ENCODE data around the gene GRIN2A. TPM values are rescaled to one million over a fixed set of nuclear protein-coding genes. Genes with fewer than 3 reads are reported as not detected.

The GRIN2A gene
- polyA plus RNA-seq, 4 donors, result 0.13 to 0.27 (median 0.19) TPM; not detected in 1

DNA sequence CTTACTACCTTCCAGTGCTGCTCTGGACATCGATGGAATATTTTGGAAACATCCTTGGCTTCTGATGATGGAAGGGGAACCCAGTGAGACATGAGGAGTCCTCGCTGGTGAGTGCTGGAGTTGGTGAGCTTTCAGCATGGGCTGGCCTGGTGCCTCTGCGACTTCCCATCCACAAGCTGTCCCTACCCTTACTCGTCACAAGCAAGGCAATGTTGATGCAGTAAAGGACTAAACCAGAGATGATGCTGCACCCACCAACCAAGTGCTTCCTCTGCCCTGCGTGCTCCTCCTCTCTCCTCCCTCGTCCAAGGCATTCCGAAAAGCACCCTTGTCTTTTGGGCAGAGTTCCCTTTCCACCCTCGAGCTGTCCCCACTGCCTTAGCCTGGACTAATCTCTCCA is 154.7 kb downstream of the GRIN2A start:
- WGBS, 3 donors, result 47 to 71% (median 66%) methylated on average over 8 of the region's 8 CpGs
- Histone ChIP-seq H3K9me3 (ENCODE audit: control insufficient read depth in 2 of 2, insufficient read depth in 1 of 2, low read depth in 1 of 2, low read length in 1 of 2) (no peaks in the 10 kb centered on the region), H3K36me3 (ENCODE audit: control insufficient read depth in 3 of 3, insufficient read depth in 2 of 3, low read depth in 1 of 3, low read length in 3 of 3) (no peaks in the 10 kb centered on the region), H3K27me3 (ENCODE audit: control insufficient read depth in 3 of 3, insufficient read depth in 3 of 3, low read length in 3 of 3) (no peaks in the 10 kb centered on the region), H3K4me3 (ENCODE audit: low read depth in 1 of 3, low read length in 3 of 3) (no peak overlapping the region), H3K4me1 (ENCODE audit: control insufficient read depth in 3 of 3, insufficient read depth in 2 of 3, low read depth in 1 of 3, low read length in 2 of 3) (no peaks in the 10 kb centered on the region), H3K27ac (ENCODE audit: low read depth in 1 of 3, low read length in 2 of 3) (no peak overlapping the region)
- FAIRE-seq (no peak), DNase-seq (no peak)

DNA sequence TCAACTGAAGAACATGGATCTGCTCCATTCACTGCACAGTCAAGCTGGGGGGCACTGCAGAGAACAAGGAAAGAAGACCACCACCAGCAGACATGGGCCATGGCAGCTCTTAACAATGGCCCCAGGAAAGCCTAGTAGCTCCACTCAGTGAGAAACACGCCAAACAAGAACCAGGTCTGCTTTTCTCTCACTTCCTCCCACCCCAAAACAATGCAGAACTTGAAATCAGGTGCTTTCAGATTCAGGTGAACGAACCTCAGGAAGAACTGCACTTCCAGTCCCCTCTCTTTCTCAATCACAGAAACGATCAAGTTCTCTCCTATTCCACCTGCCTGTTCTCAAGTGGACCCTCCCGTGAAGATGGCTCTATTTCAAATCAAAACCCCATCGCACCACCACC is 155.6 kb downstream of the GRIN2A start:
- H3K27me3 ChIP-seq (ENCODE audit: control insufficient read depth in 3 of 3, insufficient read depth in 3 of 3, low read length in 3 of 3), result peaks cover 0 to 2% (median 0%) of the 10 kb centered on the region in 3 donors
- no peak for FAIRE-seq

GRCh38 chr16:10022098-10022497 is 160.1 kb downstream of the GRIN2A start:
- WGBS, 3 donors, result 86 to 93% (median 91%) methylated on average over 5 of the region's 5 CpGs
- FAIRE-seq, result no peak
- Histone ChIP-seq H3K4me3 (ENCODE audit: low read depth in 1 of 3, low read length in 3 of 3) (no peak overlapping the region), H3K36me3 (ENCODE audit: control insufficient read depth in 3 of 3, insufficient read depth in 2 of 3, low read depth in 1 of 3, low read length in 3 of 3) (no peaks in the 10 kb centered on the region), H3K27ac (ENCODE audit: low read depth in 1 of 3, low read length in 2 of 3) (no peak overlapping the region), H3K9me3 (ENCODE audit: control insufficient read depth in 2 of 2, insufficient read depth in 1 of 2, low read depth in 1 of 2, low read length in 1 of 2) (no peaks in the 10 kb centered on the region), H3K4me1 (ENCODE audit: control insufficient read depth in 3 of 3, insufficient read depth in 2 of 3, low read depth in 1 of 3, low read length in 2 of 3) (no peaks in the 10 kb centered on the region), H3K27me3 (ENCODE audit: control insufficient read depth in 3 of 3, insufficient read depth in 3 of 3, low read length in 3 of 3) (peaks cover 0 to 2% (median 0%) of the 10 kb centered on the region in 3 donors)
- DNase-seq, result no peak

More for the DNA sequence above, 155.6 kb downstream of the GRIN2A start:
- no peak for DNase-seq
- Histone ChIP-seq H3K4me1 (ENCODE audit: control insufficient read depth in 3 of 3, insufficient read depth in 2 of 3, low read depth in 1 of 3, low read length in 2 of 3) (no peaks in the 10 kb centered on the region), H3K4me3 (ENCODE audit: low read depth in 1 of 3, low read length in 3 of 3) (no peak overlapping the region), H3K36me3 (ENCODE audit: control insufficient read depth in 3 of 3, insufficient read depth in 2 of 3, low read depth in 1 of 3, low read length in 3 of 3) (no peaks in the 10 kb centered on the region), H3K9me3 (ENCODE audit: control insufficient read depth in 2 of 2, insufficient read depth in 1 of 2, low read depth in 1 of 2, low read length in 1 of 2) (no peaks in the 10 kb centered on the region), H3K27ac (ENCODE audit: low read depth in 1 of 3, low read length in 2 of 3) (no peak overlapping the region)
- 46 to 70% (median 59%) methylated on average over 5 of the region's 5 CpGs for WGBS, 3 donors

DNA sequence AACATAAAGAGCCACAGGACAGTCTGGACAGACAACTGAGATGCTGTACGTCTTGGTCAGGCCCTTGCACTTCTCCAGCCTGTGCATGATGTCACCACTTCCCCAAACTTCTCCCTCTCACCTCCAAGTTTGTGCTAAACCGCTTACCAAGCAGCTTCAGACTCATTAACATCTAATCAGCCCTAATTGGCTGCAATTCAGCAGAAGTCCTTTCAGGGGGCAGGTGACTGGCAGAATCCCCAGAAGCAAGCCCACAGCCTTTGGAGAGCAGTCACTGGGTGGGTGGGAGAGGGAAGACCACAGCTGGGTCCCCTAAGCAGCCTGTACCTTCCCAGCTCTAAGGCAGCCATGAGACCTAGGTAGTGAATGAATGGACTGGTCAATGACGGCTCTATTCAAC is 161.4 kb downstream of the GRIN2A start:
- Histone ChIP-seq H3K27me3 (ENCODE audit: control insufficient read depth in 3 of 3, insufficient read depth in 3 of 3, low read length in 3 of 3) (peaks cover 0 to 2% (median 0%) of the 10 kb centered on the region in 3 donors), H3K4me1 (ENCODE audit: control insufficient read depth in 3 of 3, insufficient read depth in 2 of 3, low read depth in 1 of 3, low read length in 2 of 3) (no peaks in the 10 kb centered on the region), H3K36me3 (ENCODE audit: control insufficient read depth in 3 of 3, insufficient read depth in 2 of 3, low read depth in 1 of 3, low read length in 3 of 3) (no peaks in the 10 kb centered on the region), H3K9me3 (ENCODE audit: control insufficient read depth in 2 of 2, insufficient read depth in 1 of 2, low read depth in 1 of 2, low read length in 1 of 2) (no peaks in the 10 kb centered on the region), H3K4me3 (ENCODE audit: low read depth in 1 of 3, low read length in 3 of 3) (no peak overlapping the region), H3K27ac (ENCODE audit: low read depth in 1 of 3, low read length in 2 of 3) (no peak overlapping the region)
- WGBS, 3 donors, result 57 to 72% (median 58%) methylated on average over 3 of the region's 3 CpGs
- no peak for FAIRE-seq
- no peak for DNase-seq

- Histone ChIP-seq H3K27me3 (ENCODE audit: control insufficient read depth in 3 of 3, insufficient read depth in 3 of 3, low read length in 3 of 3) (no peaks in the 10 kb centered on the region), H3K27ac (ENCODE audit: low read depth in 1 of 3, low read length in 2 of 3) (no peak overlapping the region), H3K9me3 (ENCODE audit: control insufficient read depth in 2 of 2, insufficient read depth in 1 of 2, low read depth in 1 of 2, low read length in 1 of 2) (no peaks in the 10 kb centered on the region), H3K4me1 (ENCODE audit: control insufficient read depth in 3 of 3, insufficient read depth in 2 of 3, low read depth in 1 of 3, low read length in 2 of 3) (no peaks in the 10 kb centered on the region), H3K4me3 (ENCODE audit: low read depth in 1 of 3, low read length in 3 of 3) (no peak overlapping the region), H3K36me3 (ENCODE audit: control insufficient read depth in 3 of 3, insufficient read depth in 2 of 3, low read depth in 1 of 3, low read length in 3 of 3) (no peaks in the 10 kb centered on the region)
- DNase-seq (no peak), FAIRE-seq (no peak)
- WGBS, 3 donors, result 52 to 93% (median 66%) methylated on average over 3 of the region's 3 CpGs
Observed at GRCh38 chr16:10016752-10017151, 165.5 kb downstream of the GRIN2A start.

- no peaks in the 10 kb centered on the region for H3K9me3 ChIP-seq (ENCODE audit: control insufficient read depth in 2 of 2, insufficient read depth in 1 of 2, low read depth in 1 of 2, low read length in 1 of 2)
- no peak for FAIRE-seq
- 85 to 91% (median 88%) methylated on average over 3 of the region's 3 CpGs for whole genome bisulfite sequencing, 3 donors
Observed at GRCh38 chr16:10015397-10015796, 166.8 kb downstream of the GRIN2A start.

DNA sequence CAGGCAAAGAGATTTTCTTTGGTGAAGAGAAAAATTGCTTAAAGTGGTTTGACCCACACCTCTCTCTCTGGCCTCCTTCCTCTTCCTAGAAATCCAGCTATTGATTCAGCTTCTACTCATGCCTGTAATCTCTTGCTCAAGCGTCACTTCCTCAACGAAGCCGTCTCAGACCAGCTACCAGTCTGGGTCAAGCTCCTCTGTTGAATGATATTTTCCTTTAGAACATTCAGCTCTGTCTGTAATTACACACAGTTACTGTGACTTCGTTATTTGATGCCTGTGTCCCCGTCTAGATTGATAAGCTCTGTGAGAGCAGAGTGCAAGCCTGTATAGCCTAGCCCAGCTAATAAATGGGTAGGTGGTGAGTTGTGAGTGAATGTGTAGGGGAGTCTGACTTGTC is 168.5 kb downstream of the GRIN2A start:
- H3K4me1 ChIP-seq (ENCODE audit: control insufficient read depth in 3 of 3, insufficient read depth in 2 of 3, low read depth in 1 of 3, low read length in 2 of 3), result no peaks in the 10 kb centered on the region
- H3K27me3 ChIP-seq (ENCODE audit: control insufficient read depth in 3 of 3, insufficient read depth in 3 of 3, low read length in 3 of 3), result no peaks in the 10 kb centered on the region
- no peak overlapping the region for H3K27ac ChIP-seq (ENCODE audit: low read depth in 1 of 3, low read length in 2 of 3)
- no peak for FAIRE-seq
- WGBS, 3 donors, result 28 to 43% (median 31%) methylated on average over 5 of the region's 5 CpGs
- H3K36me3 ChIP-seq (ENCODE audit: control insufficient read depth in 3 of 3, insufficient read depth in 2 of 3, low read depth in 1 of 3, low read length in 3 of 3), result no peaks in the 10 kb centered on the region
- no peaks in the 10 kb centered on the region for H3K9me3 ChIP-seq (ENCODE audit: control insufficient read depth in 2 of 2, insufficient read depth in 1 of 2, low read depth in 1 of 2, low read length in 1 of 2)
- DNase-seq, result no peak
- no peak overlapping the region for H3K4me3 ChIP-seq (ENCODE audit: low read depth in 1 of 3, low read length in 3 of 3)

More at GRCh38 chr16:10015397-10015796, 166.8 kb downstream of the GRIN2A start:
- H3K4me1 ChIP-seq (ENCODE audit: control insufficient read depth in 3 of 3, insufficient read depth in 2 of 3, low read depth in 1 of 3, low read length in 2 of 3), result no peaks in the 10 kb centered on the region
- H3K36me3 ChIP-seq (ENCODE audit: control insufficient read depth in 3 of 3, insufficient read depth in 2 of 3, low read depth in 1 of 3, low read length in 3 of 3), result no peaks in the 10 kb centered on the region
- no peak overlapping the region for H3K27ac ChIP-seq (ENCODE audit: low read depth in 1 of 3, low read length in 2 of 3)
- H3K4me3 ChIP-seq (ENCODE audit: low read depth in 1 of 3, low read length in 3 of 3), result no peak overlapping the region
- no peak for DNase-seq
- H3K27me3 ChIP-seq (ENCODE audit: control insufficient read depth in 3 of 3, insufficient read depth in 3 of 3, low read length in 3 of 3), result no peaks in the 10 kb centered on the region

DNA sequence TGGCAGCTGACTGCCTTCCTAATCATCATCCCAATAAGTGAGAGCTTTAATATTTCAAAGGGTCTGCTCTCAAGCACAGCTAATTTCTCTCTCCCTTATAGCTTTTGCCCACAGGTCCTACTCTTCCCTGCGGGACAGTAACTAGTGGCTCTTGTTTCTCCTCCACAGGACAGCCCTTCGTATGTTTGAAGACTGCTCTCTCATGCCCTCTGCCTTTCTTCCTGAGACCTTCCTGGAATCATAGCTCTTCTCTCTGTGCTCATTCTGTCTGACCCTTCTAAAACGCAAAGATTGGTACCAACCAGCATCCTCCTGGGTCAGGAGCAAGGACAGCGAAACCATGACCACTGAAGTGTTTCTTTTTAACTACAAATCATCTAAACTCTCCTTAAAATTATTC is 168.9 kb downstream of the GRIN2A start:
- WGBS, 3 donors, result 61 to 78% (median 72%) methylated on average over 4 of the region's 4 CpGs
- no peak for DNase-seq

GRCh38 chr16:10009684-10010083 is 172.5 kb downstream of the GRIN2A start:
- Histone ChIP-seq H3K36me3 (ENCODE audit: control insufficient read depth in 3 of 3, insufficient read depth in 2 of 3, low read depth in 1 of 3, low read length in 3 of 3) (no peaks in the 10 kb centered on the region), H3K27me3 (ENCODE audit: control insufficient read depth in 3 of 3, insufficient read depth in 3 of 3, low read length in 3 of 3) (no peaks in the 10 kb centered on the region), H3K9me3 (ENCODE audit: control insufficient read depth in 2 of 2, insufficient read depth in 1 of 2, low read depth in 1 of 2, low read length in 1 of 2) (no peaks in the 10 kb centered on the region), H3K4me1 (ENCODE audit: control insufficient read depth in 3 of 3, insufficient read depth in 2 of 3, low read depth in 1 of 3, low read length in 2 of 3) (no peaks in the 10 kb centered on the region), H3K4me3 (ENCODE audit: low read depth in 1 of 3, low read length in 3 of 3) (no peak overlapping the region), H3K27ac (ENCODE audit: low read depth in 1 of 3, low read length in 2 of 3) (no peak overlapping the region)
- DNase-seq (no peak), FAIRE-seq (no peak)
- 66 to 69% (median 69%) methylated on average over 6 of the region's 6 CpGs for WGBS, 3 donors

More for the DNA sequence above, 168.9 kb downstream of the GRIN2A start:
- Histone ChIP-seq H3K9me3 (ENCODE audit: control insufficient read depth in 2 of 2, insufficient read depth in 1 of 2, low read depth in 1 of 2, low read length in 1 of 2) (no peaks in the 10 kb centered on the region), H3K27ac (ENCODE audit: low read depth in 1 of 3, low read length in 2 of 3) (no peak overlapping the region), H3K27me3 (ENCODE audit: control insufficient read depth in 3 of 3, insufficient read depth in 3 of 3, low read length in 3 of 3) (no peaks in the 10 kb centered on the region), H3K4me3 (ENCODE audit: low read depth in 1 of 3, low read length in 3 of 3) (no peak overlapping the region), H3K4me1 (ENCODE audit: control insufficient read depth in 3 of 3, insufficient read depth in 2 of 3, low read depth in 1 of 3, low read length in 2 of 3) (no peaks in the 10 kb centered on the region), H3K36me3 (ENCODE audit: control insufficient read depth in 3 of 3, insufficient read depth in 2 of 3, low read depth in 1 of 3, low read length in 3 of 3) (no peaks in the 10 kb centered on the region)
- no peak for FAIRE-seq
